Large intestine (tissue), 3 donors: ENCODE data around the gene EMC1. TPM values are rescaled to one million over a fixed set of nuclear protein-coding genes. Genes with fewer than 3 reads are reported as not detected.
A peak's percentile ranks its signal among the peaks of the same experiment; 100 is the strongest.

Experiments
- DNase-seq, 2 donors: peaks; one replicate each; pipeline versions ENCODE4 v3.0.0 to v3.0.0-alpha.2; 2013
- H3K27ac ChIP-seq: one replicate; pipeline ENCODE4 v1.5.1; 2013; ENCODE audit warnings: low read length
- H3K27me3 ChIP-seq: 2 replicates; pipeline ENCODE4 v1.6.1; 2013; ENCODE audit warnings: low read length; ENCODE audit not compliant: control insufficient read depth, insufficient read depth
- H3K36me3 ChIP-seq: 2 replicates; pipeline ENCODE4 v1.6.1; 2013; ENCODE audit warnings: low read length; ENCODE audit not compliant: control insufficient read depth, insufficient read depth
- H3K4me1 ChIP-seq: one replicate; pipeline ENCODE4 v1.6.1; 2013; ENCODE audit warnings: low read length; ENCODE audit not compliant: control insufficient read depth, insufficient read depth
- H3K4me3 ChIP-seq: one replicate; pipeline ENCODE4 v1.5.1; 2013; ENCODE audit warnings: low read length
- H3K9me3 ChIP-seq: one replicate; pipeline ENCODE4 v1.6.1; 2013; ENCODE audit warnings: mild to moderate bottlenecking, low read depth, low read length, moderate library complexity; ENCODE audit not compliant: control insufficient read depth
- WGBS: methylation state at CpG from one replicate; pipeline ENCODE4 v1.1.5; 2013; ENCODE audit warnings: low lambda C conversion rate; ENCODE audit not compliant: insufficient coverage; 5-methylcytosine and 5-hydroxymethylcytosine counted together
- polyA plus RNA-seq: library from polyadenylated mRNA; unstranded; fragments of 120-200 nt; gene quantifications from one replicate; pipeline ENCODE4 v1.2.1, GENCODE V29; 2013

Gene EMC1
- polyA plus RNA-seq, 1 donor: 33.8 TPM

DNA sequence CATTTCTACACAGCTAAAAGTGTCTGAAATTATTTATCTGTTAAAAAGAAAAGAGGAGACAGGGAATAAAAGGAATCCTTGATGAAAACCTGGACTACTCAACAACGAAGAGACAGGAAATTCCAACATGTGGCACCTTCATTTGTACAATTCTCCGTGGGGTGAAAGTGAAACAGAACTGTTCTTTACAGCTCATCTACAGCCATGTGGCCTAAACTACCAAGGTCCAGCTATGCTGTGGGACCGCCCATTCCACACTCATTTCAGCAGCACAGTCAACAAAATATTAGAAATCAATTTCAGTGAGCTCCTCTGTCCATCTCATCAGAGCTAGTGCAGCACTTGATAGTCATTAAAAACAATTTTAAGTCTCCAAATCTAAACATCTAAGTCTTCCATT, 85.3 kb downstream of the EMC1 start:
- Histone ChIP-seq H3K4me1 (no peaks in the 10 kb centered on the region), H3K4me3 (no peak overlapping the region), H3K27me3 (no peaks in the 10 kb centered on the region), H3K9me3 (no peaks in the 10 kb centered on the region), H3K36me3 (peaks cover 93% of the 10 kb centered on the region), H3K27ac (no peak overlapping the region)
- WGBS: 80% methylated on average over 1 of the region's 3 CpGs
- DNase-seq: peak in 1 of 2 donors; percentile 28

Other genes starting within 250 kb of the EMC1 start
- 98.1 TPM for gene UBR4, start 41.3 kb downstream of the EMC1 start, polyA plus RNA-seq
- gene MRTO4, start 281 bp upstream of the EMC1 start, polyA plus RNA-seq: 27.4 TPM
- gene AKR7A3, start 37.2 kb upstream of the EMC1 start, polyA plus RNA-seq: 3.2 TPM
- 94.4 TPM for gene AKR7A2, start 60.6 kb upstream of the EMC1 start, polyA plus RNA-seq
- gene SLC66A1, start 60.8 kb upstream of the EMC1 start, polyA plus RNA-seq: 21.5 TPM
- gene CAPZB, start 234.0 kb upstream of the EMC1 start, polyA plus RNA-seq: 245 TPM